NB4 (cell line): Measurements from ENCODE around the gene ZBTB20.

Experiments used
- DNase-seq: peaks from one replicate; pipeline ENCODE4 v3.0.0; 2010; ENCODE audit warnings: low read depth
- H3K4me3 ChIP-seq: one replicate; pipeline ENCODE4 v1.5.1; 2011; ENCODE audit warnings: mild to moderate bottlenecking, low read depth, low read length, moderate library complexity
- MYC ChIP-seq: IDR thresholded peaks from 2 replicates; pipeline ENCODE4 v1.6.1; 2011; ENCODE audit warnings: low read depth, low read length
- POLR2A ChIP-seq: IDR thresholded peaks from 2 replicates; pipeline ENCODE4 v1.6.1; 2011; ENCODE audit warnings: mild to moderate bottlenecking; ENCODE audit not compliant: insufficient read length; ENCODE audit errors: extremely low read depth
- TF ChIP-seq, protein P1 (sequence below): IDR thresholded peaks from 2 replicates; pipeline ENCODE4 v1.6.1; 2011; ENCODE audit warnings: low read depth, low read length
- TF ChIP-seq, protein P2 (sequence below): IDR thresholded peaks from one replicate; pipeline ENCODE4 v1.5.1; 2012; ENCODE audit warnings: low read depth, low read length

Gene ZBTB20

DNA sequence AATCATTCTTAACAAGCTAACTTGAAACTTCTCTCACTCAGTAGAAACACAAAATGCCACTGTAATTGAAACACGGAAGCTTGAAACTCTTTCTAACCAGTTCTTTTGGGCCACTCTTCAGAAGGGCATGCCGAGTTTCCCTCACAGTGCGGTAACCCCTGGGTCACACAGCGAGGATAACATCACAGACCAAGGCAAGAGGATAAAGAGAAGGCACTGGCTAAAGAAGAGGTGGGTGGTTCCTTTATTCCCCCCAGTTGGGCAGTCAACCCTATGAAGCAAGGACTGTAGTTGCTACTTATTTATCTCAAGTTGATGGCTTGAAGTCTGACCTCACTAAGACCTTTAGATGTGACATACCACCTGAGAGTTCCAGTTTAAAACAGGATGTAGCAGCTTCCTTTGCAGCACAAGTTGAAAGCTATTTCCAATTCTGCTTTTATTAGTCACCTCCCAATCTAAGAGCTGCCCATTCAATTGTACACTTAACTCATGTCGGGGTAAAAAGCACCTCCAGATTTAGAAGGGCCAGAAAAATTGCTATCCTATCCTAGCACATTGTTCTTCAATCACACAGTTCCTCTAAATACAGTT, 580.8 kb downstream of the ZBTB20 start:
- DNase-seq = no peak
- H3K4me3 ChIP-seq = no peak overlapping the region
- TF ChIP-seq, protein P1, sequence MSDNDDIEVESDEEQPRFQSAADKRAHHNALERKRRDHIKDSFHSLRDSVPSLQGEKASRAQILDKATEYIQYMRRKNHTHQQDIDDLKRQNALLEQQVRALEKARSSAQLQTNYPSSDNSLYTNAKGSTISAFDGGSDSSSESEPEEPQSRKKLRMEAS = no peak
- TF ChIP-seq MYC (no peak), POLR2A (no peak)
- TF ChIP-seq, protein P2, sequence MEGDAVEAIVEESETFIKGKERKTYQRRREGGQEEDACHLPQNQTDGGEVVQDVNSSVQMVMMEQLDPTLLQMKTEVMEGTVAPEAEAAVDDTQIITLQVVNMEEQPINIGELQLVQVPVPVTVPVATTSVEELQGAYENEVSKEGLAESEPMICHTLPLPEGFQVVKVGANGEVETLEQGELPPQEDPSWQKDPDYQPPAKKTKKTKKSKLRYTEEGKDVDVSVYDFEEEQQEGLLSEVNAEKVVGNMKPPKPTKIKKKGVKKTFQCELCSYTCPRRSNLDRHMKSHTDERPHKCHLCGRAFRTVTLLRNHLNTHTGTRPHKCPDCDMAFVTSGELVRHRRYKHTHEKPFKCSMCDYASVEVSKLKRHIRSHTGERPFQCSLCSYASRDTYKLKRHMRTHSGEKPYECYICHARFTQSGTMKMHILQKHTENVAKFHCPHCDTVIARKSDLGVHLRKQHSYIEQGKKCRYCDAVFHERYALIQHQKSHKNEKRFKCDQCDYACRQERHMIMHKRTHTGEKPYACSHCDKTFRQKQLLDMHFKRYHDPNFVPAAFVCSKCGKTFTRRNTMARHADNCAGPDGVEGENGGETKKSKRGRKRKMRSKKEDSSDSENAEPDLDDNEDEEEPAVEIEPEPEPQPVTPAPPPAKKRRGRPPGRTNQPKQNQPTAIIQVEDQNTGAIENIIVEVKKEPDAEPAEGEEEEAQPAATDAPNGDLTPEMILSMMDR = no peak

DNA sequence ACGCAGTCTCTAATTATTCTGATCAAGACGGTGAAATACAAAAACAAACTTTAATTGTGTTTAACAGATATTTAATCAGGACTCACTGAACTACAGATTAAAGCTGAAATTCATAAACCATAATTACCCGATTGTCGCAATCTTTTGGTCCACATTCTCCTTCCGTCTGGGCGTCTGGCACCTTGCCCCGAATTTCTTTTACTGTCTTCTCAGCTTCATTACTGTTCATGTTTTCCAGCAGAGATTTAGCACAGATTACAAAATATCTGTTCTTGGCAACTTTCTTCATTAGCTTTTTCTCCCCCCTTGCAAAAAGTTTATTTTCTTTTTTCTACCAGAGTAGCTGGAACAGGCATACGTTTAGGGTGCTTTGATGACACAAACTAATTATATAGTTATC, 581.9 kb downstream of the ZBTB20 start:
- no peak overlapping the region for H3K4me3 ChIP-seq
- DNase-seq = no peak
- TF ChIP-seq POLR2A (no peak), MYC (no peak)
- TF ChIP-seq, protein P1 = no peak
- TF ChIP-seq, protein P2 = no peak

DNA sequence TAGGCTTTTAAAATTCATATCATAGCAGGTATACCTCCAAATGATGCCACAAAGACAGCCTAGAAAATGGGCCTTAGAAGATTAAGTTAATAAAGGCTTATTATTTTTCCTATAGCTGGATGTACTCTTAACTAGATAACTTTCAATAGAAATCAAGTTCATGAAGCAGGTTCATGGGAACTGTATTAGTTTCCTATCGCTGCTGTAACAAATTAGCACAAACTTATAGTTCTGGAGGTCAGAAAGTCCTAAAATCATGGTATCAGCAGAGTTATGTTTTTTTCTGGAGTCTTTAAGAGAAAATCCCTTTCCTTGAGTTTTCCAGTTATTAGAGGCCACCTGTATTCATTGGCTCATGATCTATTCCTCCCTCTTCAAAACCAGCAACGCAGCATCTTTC, 583.4 kb downstream of the ZBTB20 start:
- TF ChIP-seq POLR2A = no peak
- TF ChIP-seq, protein P2 = no peak
- TF ChIP-seq, protein P1 = no peak
- no peak for TF ChIP-seq MYC
- no peak overlapping the region for H3K4me3 ChIP-seq

DNA sequence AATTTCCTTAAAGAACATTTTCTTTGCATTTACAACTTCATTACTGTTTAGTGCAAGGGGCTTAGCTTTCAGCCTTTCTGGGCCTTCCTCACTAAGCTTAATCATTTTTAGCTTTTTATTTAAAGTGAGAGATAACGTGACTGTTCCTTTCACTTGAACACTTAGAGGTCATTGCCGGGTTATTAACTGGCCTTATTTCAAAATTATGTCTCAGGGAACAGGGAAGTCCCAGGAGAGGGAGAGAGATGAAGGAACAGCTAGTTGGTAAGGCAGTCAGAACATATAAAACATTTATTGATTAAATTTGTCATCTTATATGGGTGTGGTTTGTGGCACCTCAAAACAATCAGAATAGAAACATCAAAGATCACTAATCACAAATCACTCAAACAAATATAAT, 584.5 kb downstream of the ZBTB20 start:
- TF ChIP-seq, protein P1 = no peak
- TF ChIP-seq POLR2A = no peak
- TF ChIP-seq, protein P2 = no peak
- no peak for TF ChIP-seq MYC
- no peak for DNase-seq
- H3K4me3 ChIP-seq = no peak overlapping the region

More for the DNA sequence above, 583.4 kb downstream of the ZBTB20 start:
- no peak for DNase-seq

DNA sequence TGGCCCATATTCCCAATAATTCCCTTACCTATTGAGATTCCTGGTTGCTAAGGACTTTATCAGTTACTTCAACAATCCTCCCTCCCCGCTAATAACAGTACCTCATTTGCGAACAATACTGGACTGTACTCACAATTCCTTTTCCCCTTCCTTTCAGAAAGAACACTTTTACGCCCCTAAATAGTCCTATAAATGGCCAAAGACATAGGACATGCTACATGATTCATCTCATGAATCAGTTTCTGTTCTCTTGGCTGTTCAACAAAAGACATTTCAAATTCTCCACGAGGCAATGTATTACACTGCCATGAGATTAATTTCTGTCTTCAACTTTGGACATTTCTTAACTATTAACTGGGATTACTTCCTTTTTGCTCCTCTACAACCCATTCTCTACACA, 588.8 kb downstream of the ZBTB20 start:
- TF ChIP-seq POLR2A (no peak), MYC (no peak)
- TF ChIP-seq, protein P2 = no peak
- TF ChIP-seq, protein P1 = no peak

DNA sequence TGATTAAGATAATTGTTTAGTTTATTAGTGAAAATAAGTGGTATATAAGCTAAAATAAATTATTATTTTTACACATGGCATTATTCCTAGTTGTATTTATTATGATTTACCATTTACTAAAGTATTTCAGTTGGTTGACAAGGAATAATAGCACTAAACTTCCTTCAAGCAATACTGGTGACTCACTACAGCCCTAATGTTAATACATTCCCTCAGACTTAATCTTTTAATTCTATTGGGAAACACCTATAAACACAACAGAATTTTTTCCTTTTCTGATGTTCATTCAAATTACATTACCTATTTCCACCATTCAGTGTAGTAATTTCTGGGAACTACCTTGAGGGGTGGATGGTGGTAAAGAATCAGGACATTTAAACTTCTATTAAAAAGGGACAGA, 589.3 kb downstream of the ZBTB20 start:
- H3K4me3 ChIP-seq = no peak overlapping the region
- TF ChIP-seq POLR2A (no peak), MYC (no peak)
- TF ChIP-seq, protein P1 = no peak
- TF ChIP-seq, protein P2 = no peak
- no peak for DNase-seq

More for the DNA sequence above, 588.8 kb downstream of the ZBTB20 start:
- no peak overlapping the region for H3K4me3 ChIP-seq
- DNase-seq = no peak
